ENCODE data around the gene TNFRSF17. TPM values are rescaled to one million over a fixed set of nuclear protein-coding genes. Genes with fewer than 3 reads are reported as not detected.
A peak's percentile ranks its signal among the peaks of the same experiment; 100 is the strongest.

Gene TNFRSF17
- total RNA-seq, 2 donors from 2014 or later, result not detected

DNA sequence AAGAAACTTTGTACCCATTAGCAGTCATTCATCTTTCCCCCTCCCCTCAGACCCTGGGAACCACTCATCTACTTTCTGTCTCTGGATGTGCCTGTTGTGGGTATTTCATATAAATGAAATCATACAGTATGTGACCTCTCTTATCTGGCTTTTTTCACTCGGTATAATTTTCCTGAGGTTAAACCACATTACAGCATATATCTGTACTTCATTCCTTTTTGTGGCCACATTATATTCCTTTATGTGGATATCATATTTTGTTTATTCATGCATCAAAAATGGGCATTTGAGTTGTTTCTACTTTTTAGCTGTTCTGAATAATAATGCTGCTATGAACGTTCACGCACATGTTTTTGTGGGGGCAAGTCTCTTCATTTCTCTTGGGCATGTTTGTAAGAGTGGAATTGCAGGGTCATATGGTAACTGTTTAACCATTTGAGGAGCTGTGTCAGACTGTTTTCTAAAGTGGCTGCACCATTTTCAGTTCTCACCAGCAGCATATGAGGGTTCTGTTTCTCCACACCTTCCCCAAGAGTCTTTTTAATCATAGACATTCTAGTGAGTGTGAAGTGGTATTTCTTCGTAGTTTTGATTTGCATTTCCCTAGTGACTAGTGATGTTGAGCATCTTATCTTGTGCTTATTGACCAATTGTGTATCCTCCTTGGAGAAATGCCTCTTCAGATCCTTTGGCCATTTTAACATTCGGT, 15.3 kb downstream of the TNFRSF17 start:
- no peak for ATAC-seq (replicated peaks)
- Mint-ChIP-seq H3K4me1 (peaks cover 33% of the 10 kb centered on the region), H3K27ac (no peak overlapping the region), H3K36me3 (ENCODE audit: low read depth) (no peaks in the 10 kb centered on the region), H3K27me3 (no peaks in the 10 kb centered on the region), H3K4me3 (no peak overlapping the region), H3K9me3 (no peaks in the 10 kb centered on the region)

DNA sequence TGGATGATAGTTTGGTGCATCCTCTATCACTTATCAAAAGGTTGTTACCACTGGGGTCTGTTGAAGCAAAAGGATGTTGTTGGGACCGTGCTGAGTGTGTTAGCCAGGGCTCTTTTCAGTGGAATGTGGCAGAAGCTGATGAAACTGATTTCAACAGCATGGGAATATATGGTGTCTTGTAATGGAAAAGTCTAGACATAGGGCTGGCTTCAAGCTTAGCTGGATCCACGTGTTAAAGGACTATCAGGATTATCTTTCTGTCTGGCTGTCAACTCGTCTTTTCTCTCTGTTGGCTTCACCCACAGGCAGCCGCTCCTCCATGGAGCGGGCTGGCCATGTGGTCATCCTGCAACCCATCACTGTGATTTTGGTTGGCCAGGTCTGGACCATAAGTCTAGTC, 20.2 kb downstream of the TNFRSF17 start:
- Mint-ChIP-seq H3K4me1 (peaks cover 8% of the 10 kb centered on the region), H3K27me3 (no peaks in the 10 kb centered on the region), H3K27ac (no peak overlapping the region), H3K9me3 (no peaks in the 10 kb centered on the region), H3K36me3 (ENCODE audit: low read depth) (no peaks in the 10 kb centered on the region), H3K4me3 (no peak overlapping the region)
- ATAC-seq (replicated peaks), result no peak

DNA sequence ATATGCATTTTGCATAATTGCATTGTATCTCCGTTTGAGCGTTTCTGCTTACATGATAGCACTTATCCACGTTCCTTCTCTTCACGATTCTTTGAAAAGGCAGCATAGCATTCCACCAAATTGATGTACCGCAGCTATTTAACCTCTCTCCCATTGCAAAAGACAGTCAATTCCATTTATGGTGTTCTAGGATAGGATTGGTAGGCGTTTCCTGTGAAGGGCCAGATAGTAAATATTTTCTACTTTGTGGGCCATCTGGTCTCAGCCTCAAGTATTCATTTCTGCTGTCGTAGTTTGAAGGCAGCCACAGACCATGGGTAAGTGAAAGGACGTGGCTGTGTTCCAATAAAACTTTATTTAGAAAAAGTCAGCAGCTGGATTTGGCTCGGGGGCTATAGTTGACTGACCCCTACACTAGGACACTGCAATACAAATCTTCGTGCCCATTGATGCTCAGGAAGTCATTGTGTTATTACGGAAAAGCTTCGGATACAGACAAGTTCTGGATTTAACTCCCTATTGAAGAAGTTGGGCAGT, 21.6 kb downstream of the TNFRSF17 start:
- no peak for ATAC-seq (replicated peaks)
- Mint-ChIP-seq H3K27me3 (no peaks in the 10 kb centered on the region), H3K36me3 (ENCODE audit: low read depth) (no peaks in the 10 kb centered on the region), H3K9me3 (no peaks in the 10 kb centered on the region), H3K4me3 (no peak overlapping the region), H3K27ac (no peak overlapping the region), H3K4me1 (peaks cover 4% of the 10 kb centered on the region)

DNA sequence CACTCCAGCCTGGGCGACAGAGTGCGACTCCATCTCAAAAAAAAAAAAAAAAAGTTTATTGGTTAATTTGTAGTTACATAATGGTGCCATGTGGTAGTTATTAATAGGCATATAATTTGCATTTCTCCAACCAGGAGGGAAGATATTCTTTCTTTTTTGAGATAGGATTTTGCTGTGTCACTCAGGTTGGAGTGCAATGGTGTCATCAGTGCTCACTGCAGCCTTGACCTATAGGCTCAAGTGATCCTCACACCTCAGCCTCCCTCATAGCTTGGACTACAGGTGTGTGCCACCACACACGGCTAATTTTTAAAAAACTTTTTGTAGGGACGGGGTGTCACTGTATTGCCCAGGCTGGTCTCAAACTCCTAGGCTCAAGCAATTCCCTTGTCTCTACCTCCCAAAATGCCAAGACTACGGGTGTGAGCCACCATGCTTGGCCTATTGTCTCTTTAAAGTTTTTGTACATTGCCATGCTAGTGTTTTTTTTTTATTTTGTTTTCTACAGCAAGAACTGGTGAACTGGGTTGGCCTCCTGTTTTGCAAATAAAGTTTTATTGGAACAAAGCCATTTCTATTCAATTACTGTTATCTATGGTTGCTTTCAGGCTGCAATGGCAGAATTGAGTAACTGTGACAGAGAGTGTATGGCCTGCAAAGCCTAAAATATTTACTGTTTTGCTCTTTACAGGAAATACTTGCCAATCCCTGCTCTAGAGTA, 23.4 kb downstream of the TNFRSF17 start:
- H3K36me3 Mint-ChIP-seq (ENCODE audit: low read depth), result no peaks in the 10 kb centered on the region
- no peak overlapping the region for H3K4me3 Mint-ChIP-seq
- H3K9me3 Mint-ChIP-seq, result no peaks in the 10 kb centered on the region
- H3K27ac Mint-ChIP-seq, result no peak overlapping the region
- peaks cover 4% of the 10 kb centered on the region for H3K4me1 Mint-ChIP-seq
- no peaks in the 10 kb centered on the region for H3K27me3 Mint-ChIP-seq
- no peak for ATAC-seq (replicated peaks)

DNA sequence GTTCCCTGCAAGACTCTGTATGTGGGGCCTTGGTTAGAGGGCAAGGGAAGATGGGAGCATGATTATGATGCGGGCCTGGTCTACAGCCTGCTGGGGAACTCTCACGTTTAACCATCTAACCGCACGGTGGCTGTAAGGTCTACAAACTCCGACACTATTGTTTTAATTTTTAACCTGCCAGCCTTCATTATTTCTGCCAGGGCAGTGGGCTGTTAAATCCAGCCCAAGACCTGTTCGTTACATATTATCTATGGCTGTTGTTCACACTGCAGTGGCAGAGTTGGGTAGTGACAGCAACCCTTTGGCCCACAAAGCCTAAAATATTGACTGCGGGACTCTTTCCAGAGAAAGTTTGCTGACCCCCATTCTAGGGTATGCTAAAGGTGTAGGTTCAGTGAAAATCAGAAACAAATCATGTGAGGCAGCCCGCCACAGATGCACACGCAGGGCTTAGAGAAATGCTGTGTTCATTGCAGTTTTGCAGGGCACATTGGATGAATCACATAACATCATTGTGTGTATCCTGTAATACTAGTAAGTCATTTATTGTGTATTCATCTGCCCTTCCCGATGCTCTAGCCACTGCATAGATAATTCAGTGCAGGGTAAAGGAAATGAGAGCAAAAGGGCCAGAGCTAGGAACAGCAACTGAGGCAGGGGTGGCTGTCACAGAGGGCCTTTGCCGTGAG, 25.8 kb downstream of the TNFRSF17 start:
- no peaks in the 10 kb centered on the region for H3K27me3 Mint-ChIP-seq
- no peak overlapping the region for H3K4me3 Mint-ChIP-seq
- H3K9me3 Mint-ChIP-seq, result no peaks in the 10 kb centered on the region
- ATAC-seq (replicated peaks), result no peak
- H3K36me3 Mint-ChIP-seq (ENCODE audit: low read depth), result no peaks in the 10 kb centered on the region
- H3K27ac Mint-ChIP-seq, result no peak overlapping the region
- peaks cover 4% of the 10 kb centered on the region for H3K4me1 Mint-ChIP-seq

DNA sequence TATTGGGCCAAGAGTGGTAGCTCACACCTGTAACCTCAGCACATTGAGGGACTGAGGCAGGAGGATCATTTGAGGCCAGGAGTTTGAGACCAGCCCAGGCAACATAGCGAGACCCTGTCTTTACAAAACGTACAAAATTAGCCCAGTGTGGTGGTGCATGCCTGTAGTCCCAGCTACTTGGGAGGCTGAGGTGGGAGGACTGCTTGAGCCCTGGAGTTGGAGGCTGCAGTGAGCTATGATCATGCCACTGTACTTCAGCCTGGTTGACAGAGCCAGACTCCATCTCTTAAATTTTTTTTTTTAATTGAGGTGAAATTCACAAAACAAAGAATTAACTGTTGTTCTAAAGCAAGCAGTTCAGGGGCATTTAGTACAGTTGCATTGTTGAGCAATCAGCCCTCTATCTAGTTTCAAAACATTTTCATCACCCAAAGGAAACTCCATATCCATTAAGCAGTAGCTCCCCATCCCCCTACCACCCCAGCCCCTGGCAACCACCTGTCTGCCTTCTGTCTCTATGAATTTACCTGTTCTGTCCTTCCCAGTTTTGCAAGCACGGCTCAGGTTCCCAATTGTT, 27.1 kb downstream of the TNFRSF17 start:
- Mint-ChIP-seq H3K9me3 (no peaks in the 10 kb centered on the region), H3K4me3 (no peak overlapping the region), H3K36me3 (ENCODE audit: low read depth) (no peaks in the 10 kb centered on the region), H3K27ac (no peak overlapping the region), H3K27me3 (no peaks in the 10 kb centered on the region), H3K4me1 (no peaks in the 10 kb centered on the region)
- ATAC-seq (replicated peaks), result no peak

DNA sequence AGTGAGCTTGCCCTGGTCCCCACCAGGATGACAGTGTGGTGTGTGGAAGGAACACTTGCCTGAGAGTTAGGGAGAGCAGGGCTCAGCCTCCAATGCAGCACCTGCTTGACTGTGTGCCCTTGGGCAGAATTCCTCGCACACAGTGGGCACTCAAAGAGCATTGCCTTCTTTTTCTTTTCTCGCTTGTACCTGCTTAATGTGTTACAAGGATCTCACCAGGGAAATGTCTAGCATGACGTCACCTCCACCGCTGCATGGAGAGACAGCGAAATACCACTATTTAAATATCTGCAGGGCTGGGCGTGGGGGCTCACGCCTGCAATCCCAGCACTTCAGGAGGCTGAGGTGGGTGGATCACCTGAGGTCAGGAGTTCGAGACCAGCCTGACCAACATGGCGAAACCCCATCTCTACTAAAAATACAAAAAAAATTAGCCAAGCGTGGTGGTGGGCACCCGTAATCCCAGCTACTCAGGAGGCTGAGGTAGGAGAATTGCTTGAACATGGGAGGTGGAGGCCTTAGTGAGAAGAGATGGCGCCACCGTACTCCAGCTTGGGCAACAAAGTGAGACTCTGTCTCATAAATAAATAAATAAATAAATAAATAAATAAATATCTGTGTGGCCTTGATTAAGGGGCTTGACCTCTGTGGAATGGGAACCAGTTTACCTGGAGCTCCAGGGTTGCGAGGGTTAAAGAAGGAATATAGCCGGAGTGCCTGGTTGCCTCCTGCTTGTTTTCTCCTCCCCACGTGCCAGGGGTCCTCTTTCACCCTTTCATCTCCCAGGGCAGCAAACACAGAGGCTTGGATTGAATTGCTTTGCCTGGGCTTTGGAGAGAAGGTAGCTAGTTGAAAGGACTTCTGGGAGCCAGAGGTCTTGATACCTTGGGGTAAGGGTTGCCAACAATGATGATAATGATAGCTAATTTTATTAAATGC, 27.8 kb downstream of the TNFRSF17 start:
- H3K4me3 Mint-ChIP-seq, result no peak overlapping the region
- no peak overlapping the region for H3K27ac Mint-ChIP-seq
- no peaks in the 10 kb centered on the region for H3K9me3 Mint-ChIP-seq

DNA sequence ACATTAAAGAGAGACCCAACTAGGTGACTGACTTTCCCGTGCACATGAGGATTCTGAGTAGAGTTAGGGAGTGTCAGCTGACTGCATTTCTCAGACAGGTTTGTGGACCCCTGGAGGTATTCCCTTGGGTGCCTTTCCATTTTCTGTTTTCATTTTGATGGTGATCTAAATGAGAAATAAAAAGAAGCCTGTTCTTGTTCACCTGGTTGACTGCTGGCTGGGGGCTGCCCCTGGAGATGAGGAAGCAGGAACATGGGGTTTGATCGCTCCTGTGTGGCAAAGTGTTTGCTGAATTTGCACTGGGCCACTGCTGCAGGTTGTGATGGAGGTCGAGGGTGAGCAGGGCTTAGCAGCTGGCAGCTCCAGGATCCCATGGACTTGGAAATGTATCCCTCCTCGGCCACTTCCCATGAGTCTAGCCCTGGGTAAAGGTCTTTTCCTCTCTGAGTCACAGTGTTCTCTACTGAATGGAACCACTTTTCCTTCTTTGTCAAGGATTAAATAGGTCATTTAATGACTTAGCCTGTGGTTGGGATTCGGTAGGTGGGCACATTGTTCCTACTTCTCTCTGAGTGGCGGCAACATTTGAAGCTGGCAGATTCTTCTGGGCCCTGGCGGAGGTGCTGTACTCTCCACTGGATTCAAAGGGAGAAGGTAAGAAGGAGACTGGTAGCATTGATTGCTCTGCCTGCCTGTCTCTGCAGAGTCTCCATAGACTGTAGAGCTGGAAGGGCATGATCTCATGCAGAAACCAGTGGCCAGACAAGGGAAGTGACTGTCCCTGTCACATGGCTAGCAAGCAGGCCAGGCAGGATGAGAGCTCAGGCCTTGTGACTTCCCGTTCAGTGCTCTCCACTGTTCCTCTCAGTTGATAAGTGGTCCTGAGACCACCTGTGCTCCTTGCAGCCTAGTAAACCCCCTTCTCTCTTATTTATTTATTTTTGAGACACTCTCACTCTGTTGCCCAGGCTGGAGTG, 29.4 kb downstream of the TNFRSF17 start:
- H3K9me3 Mint-ChIP-seq, result no peaks in the 10 kb centered on the region
- no peaks in the 10 kb centered on the region for H3K4me1 Mint-ChIP-seq
- ATAC-seq (replicated peaks), result no peak
- H3K4me3 Mint-ChIP-seq, result no peak overlapping the region
- no peaks in the 10 kb centered on the region for H3K36me3 Mint-ChIP-seq (ENCODE audit: low read depth)
- H3K27me3 Mint-ChIP-seq, result no peaks in the 10 kb centered on the region
- H3K27ac Mint-ChIP-seq, result no peak overlapping the region

More for the DNA sequence above, 27.8 kb downstream of the TNFRSF17 start:
- Mint-ChIP-seq H3K27me3 (no peaks in the 10 kb centered on the region), H3K4me1 (no peaks in the 10 kb centered on the region), H3K36me3 (ENCODE audit: low read depth) (no peaks in the 10 kb centered on the region)
- ATAC-seq (replicated peaks), result no peak

DNA sequence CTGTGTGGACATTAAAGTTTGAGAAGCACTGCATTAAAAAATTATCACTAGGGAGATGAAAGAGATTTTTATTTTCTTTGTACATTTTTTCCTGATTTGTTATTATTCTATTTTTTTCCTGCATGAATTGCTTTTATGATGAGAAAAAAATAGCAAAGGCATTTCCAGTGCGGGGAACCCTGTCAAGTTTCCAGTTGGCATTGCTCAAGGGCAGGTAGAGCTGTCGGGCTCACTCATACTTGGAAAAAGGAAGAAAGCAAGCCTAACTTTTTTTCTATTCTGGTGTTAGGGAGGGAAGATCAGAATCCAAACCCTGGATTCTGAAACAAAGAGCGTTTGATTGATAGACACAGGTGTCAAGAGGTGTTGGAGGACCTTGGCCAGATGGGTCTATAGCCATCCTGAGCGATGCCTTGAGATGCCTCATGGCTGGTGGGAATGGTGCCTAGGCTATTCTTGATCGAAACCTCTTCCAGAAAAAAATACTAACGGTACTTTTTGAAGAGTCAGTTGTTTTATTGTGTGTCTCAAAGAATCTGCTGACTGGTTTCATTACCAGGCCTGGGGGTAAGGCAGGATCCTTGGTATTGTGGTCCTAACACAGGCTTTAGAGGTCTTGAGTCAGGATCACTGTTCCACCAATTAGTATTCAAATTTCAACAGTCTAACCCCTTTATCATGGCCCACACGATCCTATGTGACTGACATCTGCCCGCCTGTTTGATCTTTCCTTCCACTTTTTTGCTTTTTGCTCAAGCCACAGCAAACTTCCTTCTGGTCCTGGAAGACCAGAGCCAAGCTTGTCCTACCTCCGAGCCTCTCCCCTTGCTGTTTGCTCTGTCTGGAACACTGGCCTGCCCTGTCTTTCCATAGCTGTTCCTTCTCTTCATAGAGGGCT, 31.7 kb downstream of the TNFRSF17 start:
- Mint-ChIP-seq H3K27me3 (no peaks in the 10 kb centered on the region), H3K9me3 (no peaks in the 10 kb centered on the region), H3K27ac (peak overlapping the region; percentile 1), H3K4me1 (no peaks in the 10 kb centered on the region), H3K4me3 (no peak overlapping the region), H3K36me3 (ENCODE audit: low read depth) (no peaks in the 10 kb centered on the region)
- no peak for ATAC-seq (replicated peaks)

DNA sequence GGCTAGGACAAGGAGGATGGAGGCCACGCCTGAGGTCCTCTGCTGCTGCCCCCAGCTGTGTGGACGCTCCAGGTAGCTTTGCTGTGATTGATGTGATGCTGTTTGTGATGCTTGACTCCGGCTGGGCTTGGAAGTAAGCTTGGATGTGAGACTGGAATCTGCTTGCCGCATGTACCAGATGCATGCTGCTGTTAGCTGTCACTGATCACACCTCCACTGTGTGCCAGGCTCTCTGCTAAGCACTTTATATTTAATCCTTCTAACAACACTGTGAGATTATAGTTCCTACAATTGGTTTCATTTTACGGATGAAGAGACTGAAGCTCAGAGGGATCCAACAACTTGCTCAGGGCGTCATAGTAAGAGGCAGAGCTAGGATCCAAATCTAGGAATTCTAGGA, 35.0 kb downstream of the TNFRSF17 start:
- no peak for ATAC-seq (replicated peaks)
- no peaks in the 10 kb centered on the region for H3K4me1 Mint-ChIP-seq
- no peaks in the 10 kb centered on the region for H3K27me3 Mint-ChIP-seq
- H3K36me3 Mint-ChIP-seq (ENCODE audit: low read depth), result no peaks in the 10 kb centered on the region
- H3K4me3 Mint-ChIP-seq, result no peak overlapping the region
- H3K9me3 Mint-ChIP-seq, result no peaks in the 10 kb centered on the region
- H3K27ac Mint-ChIP-seq, result no peak overlapping the region

DNA sequence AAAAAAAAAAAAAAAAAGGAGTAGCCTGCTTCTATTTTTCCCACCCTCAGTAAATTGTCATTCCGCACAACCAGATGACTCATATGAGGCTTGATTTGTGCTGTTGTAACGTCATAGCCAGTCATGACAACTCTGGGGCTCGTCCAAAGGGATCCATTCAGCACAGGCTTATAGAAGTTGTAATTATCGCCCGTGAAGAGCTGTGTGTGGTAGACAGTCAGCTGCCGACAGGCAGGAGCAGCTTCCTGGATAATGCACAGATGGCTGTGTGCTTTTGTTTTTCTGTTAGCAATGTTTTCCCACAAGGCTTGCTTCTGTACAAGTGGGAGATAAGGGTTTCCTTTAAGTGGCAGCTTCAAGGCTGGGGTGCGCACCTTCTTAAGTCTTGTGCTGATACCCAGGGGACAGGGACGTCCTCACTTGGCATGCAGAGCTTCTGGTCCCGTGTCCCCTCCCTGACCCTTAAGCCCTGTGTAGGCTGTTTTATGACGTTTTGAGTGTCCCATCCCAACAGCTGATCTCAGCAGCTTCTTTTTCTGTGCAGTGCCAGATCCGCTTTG, 37.5 kb downstream of the TNFRSF17 start:
- Mint-ChIP-seq H3K9me3 (no peaks in the 10 kb centered on the region), H3K27me3 (no peaks in the 10 kb centered on the region), H3K36me3 (ENCODE audit: low read depth) (no peaks in the 10 kb centered on the region), H3K4me3 (no peak overlapping the region), H3K27ac (no peak overlapping the region), H3K4me1 (no peaks in the 10 kb centered on the region)
- ATAC-seq (replicated peaks), result no peak

DNA sequence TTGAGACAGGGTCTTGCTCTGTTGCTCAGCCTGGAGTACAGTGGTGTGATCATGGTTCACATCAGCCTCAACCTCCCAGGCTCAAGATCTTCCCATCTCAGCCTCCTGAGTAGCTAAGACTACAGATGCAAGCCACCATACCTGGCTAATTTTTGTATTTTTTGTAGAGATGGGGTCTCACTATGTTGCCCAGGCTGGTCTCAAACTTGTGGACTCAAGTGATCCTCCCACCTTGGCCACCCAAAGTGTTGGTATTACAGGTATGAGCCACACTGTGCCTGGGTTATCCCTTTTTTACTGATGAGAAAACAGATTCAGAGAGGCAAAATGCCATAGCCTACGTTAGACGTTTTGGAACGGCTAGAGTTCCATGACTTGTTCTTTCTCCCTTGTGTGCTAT, 41.6 kb downstream of the TNFRSF17 start:
- Mint-ChIP-seq H3K4me3 (no peak overlapping the region), H3K9me3 (no peaks in the 10 kb centered on the region), H3K36me3 (ENCODE audit: low read depth) (no peaks in the 10 kb centered on the region), H3K4me1 (no peaks in the 10 kb centered on the region), H3K27ac (no peak overlapping the region), H3K27me3 (no peaks in the 10 kb centered on the region)
- ATAC-seq (replicated peaks), result no peak

Data from activated T-helper 17 cell treated with anti-CD3 and anti-CD28 coated beads, Interleukin-2, amount 50 U/mL, for 72 hours (primary cell).